ENCODE measurements around the gene WWOX. TPM values are rescaled to one million over a fixed set of nuclear protein-coding genes. Genes with fewer than 3 reads are reported as not detected.

WWOX gene
- total and polyA plus RNA-seq, 2 experiments from 2014 or later, result 22.1 to 123 TPM

GRCh38 chr16:78571434-78571833, 472.0 kb downstream of the WWOX start:
- Histone ChIP-seq H3K27me3 (no peaks in the 10 kb centered on the region), H3K36me3 (no peaks in the 10 kb centered on the region), H3K4me3 (no peak overlapping the region), H3K4me1 (ENCODE audit: low read depth) (no peaks in the 10 kb centered on the region), H3K27ac (no peak overlapping the region), H3K9me3 (ENCODE audit: low read depth) (no peaks in the 10 kb centered on the region)
- DNase-seq (ENCODE audit: low read depth in 1 of 2, low spot score in 1 of 2), result no peak
- TF ChIP-seq CTCF (IDR thresholded peaks at IDR 0.05; ENCODE audit: low read depth, low read length), result no peak

DNA sequence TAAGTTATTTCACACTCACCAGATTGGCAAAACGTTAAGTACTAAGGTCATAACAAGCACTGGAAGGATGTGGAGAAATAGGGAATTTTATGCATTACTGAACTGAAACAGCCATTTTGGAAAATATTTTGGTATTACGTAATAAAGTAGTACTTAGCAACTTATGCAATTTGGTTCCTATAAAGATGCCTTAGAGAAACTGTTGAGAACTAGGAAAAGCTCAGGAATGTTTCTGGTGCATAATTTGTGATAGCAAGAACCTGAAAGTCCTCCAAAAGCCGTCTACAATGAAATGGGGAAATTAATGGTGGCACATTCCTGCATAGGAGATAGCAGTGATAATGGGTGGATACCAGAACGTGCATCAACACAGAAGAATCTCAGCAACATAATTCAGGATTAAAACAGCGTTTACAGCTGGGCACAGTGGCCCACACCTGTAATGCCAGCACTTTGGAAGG, 472.5 kb downstream of the WWOX start:
- DNase-seq (ENCODE audit: low read depth in 1 of 2, low spot score in 1 of 2), result peak in 1 of 2 donors; percentile 21
- no peaks in the 10 kb centered on the region for H3K36me3 ChIP-seq
- no peaks in the 10 kb centered on the region for H3K27me3 ChIP-seq
- H3K27ac ChIP-seq, result no peak overlapping the region
- no peaks in the 10 kb centered on the region for H3K9me3 ChIP-seq (ENCODE audit: low read depth)
- no peak overlapping the region for H3K4me3 ChIP-seq
- no peak for TF ChIP-seq CTCF (IDR thresholded peaks at IDR 0.05; ENCODE audit: low read depth, low read length)
- no peaks in the 10 kb centered on the region for H3K4me1 ChIP-seq (ENCODE audit: low read depth)

DNA sequence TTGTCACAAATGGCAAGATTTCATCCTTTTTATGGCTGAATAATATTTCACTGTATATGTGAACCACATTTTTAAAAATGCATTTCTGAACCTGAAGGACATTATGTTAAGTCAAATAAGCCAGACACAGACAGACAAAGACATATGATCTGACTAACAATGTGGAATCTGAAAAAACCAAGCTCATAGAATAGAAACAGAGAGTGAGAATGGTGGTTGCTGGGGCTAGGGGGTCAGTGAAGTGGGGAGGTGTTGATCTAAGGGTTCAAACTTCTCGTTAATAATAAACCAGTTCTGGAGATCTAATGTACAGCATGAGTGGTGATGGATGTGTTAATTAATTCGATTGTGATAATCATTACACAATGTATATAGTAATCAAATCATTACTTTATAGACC, 475.1 kb downstream of the WWOX start:
- Histone ChIP-seq H3K27me3 (no peaks in the 10 kb centered on the region), H3K36me3 (no peaks in the 10 kb centered on the region), H3K27ac (no peak overlapping the region), H3K9me3 (ENCODE audit: low read depth) (no peaks in the 10 kb centered on the region), H3K4me3 (no peak overlapping the region), H3K4me1 (ENCODE audit: low read depth) (no peaks in the 10 kb centered on the region)
- no peak for TF ChIP-seq CTCF (IDR thresholded peaks at IDR 0.05; ENCODE audit: low read depth, low read length)
- DNase-seq (ENCODE audit: low read depth in 1 of 2, low spot score in 1 of 2), result no peak

DNA sequence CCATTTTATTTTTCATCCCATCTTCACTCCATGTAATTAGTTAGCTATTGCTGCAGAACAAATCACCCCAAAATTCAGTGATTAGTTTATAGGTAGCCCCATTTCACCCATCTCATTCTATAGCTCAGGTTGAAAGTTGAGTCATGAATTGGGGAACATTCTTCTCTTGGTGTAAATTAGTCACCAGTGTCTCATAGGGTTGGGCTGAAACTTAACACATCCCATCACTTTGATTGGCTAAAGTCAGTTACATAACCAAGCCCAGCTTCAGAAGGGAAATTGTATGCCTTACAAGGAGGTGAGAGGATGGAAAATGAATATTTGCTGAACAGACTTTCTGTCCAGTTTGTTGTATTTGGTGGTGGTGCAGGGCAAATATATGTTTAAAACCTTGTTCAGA, 477.5 kb downstream of the WWOX start:
- TF ChIP-seq CTCF (IDR thresholded peaks at IDR 0.05; ENCODE audit: low read depth, low read length), result no peak
- Histone ChIP-seq H3K36me3 (no peaks in the 10 kb centered on the region), H3K27me3 (no peaks in the 10 kb centered on the region), H3K4me3 (no peak overlapping the region), H3K9me3 (ENCODE audit: low read depth) (no peaks in the 10 kb centered on the region), H3K27ac (no peak overlapping the region), H3K4me1 (ENCODE audit: low read depth) (no peaks in the 10 kb centered on the region)
- no peak for DNase-seq (ENCODE audit: low read depth in 1 of 2, low spot score in 1 of 2)

GRCh38 chr16:78577630-78578029, 478.2 kb downstream of the WWOX start:
- no peak for TF ChIP-seq CTCF (IDR thresholded peaks at IDR 0.05; ENCODE audit: low read depth, low read length)

DNA sequence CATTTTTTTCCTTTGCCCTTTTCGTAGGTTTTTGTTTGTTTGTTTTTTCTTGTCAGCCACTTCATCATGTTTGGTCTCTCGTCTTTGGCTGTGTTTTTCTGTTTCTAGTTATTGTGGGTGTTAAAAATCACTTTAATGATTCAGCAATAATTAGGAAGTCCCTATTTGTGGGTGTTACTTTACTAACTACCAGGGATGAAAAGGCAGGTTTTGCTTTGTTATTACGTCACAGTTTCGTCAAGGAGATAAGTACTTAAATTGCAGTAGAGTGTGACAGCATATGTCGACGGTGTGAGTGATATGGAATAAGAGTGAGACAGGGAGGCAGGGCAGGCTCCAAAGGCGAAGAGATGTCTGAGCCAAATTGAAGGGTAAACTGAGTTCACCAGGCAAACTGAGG, 479.6 kb downstream of the WWOX start:
- no peak overlapping the region for H3K4me3 ChIP-seq
- TF ChIP-seq CTCF (IDR thresholded peaks at IDR 0.05; ENCODE audit: low read depth, low read length), result no peak
- DNase-seq (ENCODE audit: low read depth in 1 of 2, low spot score in 1 of 2), result no peak
- no peaks in the 10 kb centered on the region for H3K27me3 ChIP-seq
- H3K4me1 ChIP-seq (ENCODE audit: low read depth), result peaks cover under 1% of the 10 kb centered on the region
- H3K27ac ChIP-seq, result no peak overlapping the region
- H3K36me3 ChIP-seq, result no peaks in the 10 kb centered on the region
- H3K9me3 ChIP-seq (ENCODE audit: low read depth), result no peaks in the 10 kb centered on the region

More at GRCh38 chr16:78577630-78578029, 478.2 kb downstream of the WWOX start:
- Histone ChIP-seq H3K4me3 (no peak overlapping the region), H3K9me3 (ENCODE audit: low read depth) (no peaks in the 10 kb centered on the region), H3K27ac (no peak overlapping the region), H3K36me3 (no peaks in the 10 kb centered on the region), H3K27me3 (no peaks in the 10 kb centered on the region), H3K4me1 (ENCODE audit: low read depth) (no peaks in the 10 kb centered on the region)
- DNase-seq (ENCODE audit: low read depth in 1 of 2, low spot score in 1 of 2), result no peak
